CD4-positive, alpha-beta memory T cell (primary cell): ENCODE data around the gene AR. TPM values are rescaled to one million over a fixed set of nuclear protein-coding genes. Genes with fewer than 3 reads are reported as not detected.

Experiments
- CTCF ChIA-PET: fragments of 350-600 bp; sonication (Branson Sonifier 250); formaldehyde crosslinking; loops from one replicate; lab custom pipeline; 2021; ENCODE audit warnings: inconsistent platforms; ENCODE audit not compliant: partially characterized antibody; lab: Charles Lee
- POLR2A ChIA-PET: fragments of 350-600 bp; sonication (Branson Sonifier 250); formaldehyde crosslinking; loops from one replicate; lab custom pipeline; 2021; ENCODE audit not compliant: partially characterized antibody; lab: Charles Lee
- DNase-seq, 5 donors: peaks; one replicate each; pipeline versions ENCODE4 v3.0.0 to v3.0.0-alpha.2; 2020 to 2022; ENCODE audit warnings: mixed read lengths in 1 of 5
- H3K27ac ChIP-seq: one replicate; pipeline ENCODE4 v1.7.0; 2013; ENCODE audit warnings: low read depth, low read length
- H3K27me3 ChIP-seq: 2 replicates; pipeline ENCODE4 v1.7.0; 2013; ENCODE audit warnings: mild to moderate bottlenecking, low read length, moderate library complexity; ENCODE audit not compliant: insufficient read depth
- H3K36me3 ChIP-seq: 2 replicates; pipeline ENCODE4 v1.7.0; 2013; ENCODE audit warnings: mild to moderate bottlenecking, low read length, moderate library complexity; ENCODE audit not compliant: insufficient read depth
- H3K4me1 ChIP-seq: 2 replicates; pipeline ENCODE4 v1.7.0; 2013; ENCODE audit warnings: mild to moderate bottlenecking, low read length, moderate library complexity; ENCODE audit not compliant: insufficient read depth
- H3K4me3 ChIP-seq, 2 donors: one replicate each; pipeline ENCODE4 v1.7.0; 2013; ENCODE audit warnings: low read length in 2 of 2, mild to moderate bottlenecking in 1 of 2
- H3K9me3 ChIP-seq, 2 donors: one replicate each; pipeline ENCODE4 v1.7.0; 2013; ENCODE audit warnings: low read length in 2 of 2, control low read depth in 1 of 2; ENCODE audit not compliant: control insufficient read depth in 1 of 2
- H3K27ac Mint-ChIP-seq, 7 donors: one replicate each; pipeline ENCODE4 v1.8.0; 2020 to 2021; ENCODE audit warnings: mixed read lengths in 7 of 7, mild to moderate bottlenecking in 6 of 7, inconsistent platforms in 3 of 7, moderate library complexity in 3 of 7
- H3K27me3 Mint-ChIP-seq, 2 donors: one replicate each; pipeline ENCODE4 v1.8.0; 2020 to 2021; ENCODE audit warnings: mixed read lengths in 2 of 2
- H3K36me3 Mint-ChIP-seq, 2 donors: one replicate each; pipeline ENCODE4 v1.8.0; 2020 to 2021; ENCODE audit warnings: mixed read lengths in 2 of 2, inconsistent platforms in 1 of 2, mild to moderate bottlenecking in 1 of 2
- H3K4me1 Mint-ChIP-seq, 4 donors: one replicate each; pipeline ENCODE4 v1.8.0; 2020 to 2021; ENCODE audit warnings: mixed read lengths in 4 of 4, mild to moderate bottlenecking in 1 of 4
- H3K4me3 Mint-ChIP-seq, 8 donors: one replicate each; pipeline ENCODE4 v1.8.0; 2020 to 2021; ENCODE audit warnings: mixed read lengths in 8 of 8, mild to moderate bottlenecking in 7 of 8, moderate library complexity in 6 of 8, inconsistent platforms in 3 of 8
- H3K9me3 Mint-ChIP-seq, 8 donors: one replicate each; pipeline ENCODE4 v1.8.0; 2020 to 2021; ENCODE audit warnings: mixed read lengths in 8 of 8, mild to moderate bottlenecking in 5 of 8, inconsistent platforms in 3 of 8, moderate library complexity in 1 of 8
- intact Hi-C: fragments of 100-400 bp; cut with micrococcal nuclease; formaldehyde crosslinking; loops from one replicate; pipeline ENCODE4 v1.15.1; 2023
- polyA plus RNA-seq, 2 donors: library from polyadenylated mRNA; unstranded; fragments of 300-500 nt; fragmentation: Illumina TruSeq; gene quantifications; one replicate each; pipeline ENCODE4 v1.2.3, GENCODE V29; 2021
- total RNA-seq, 2 experiments: library from RNA; stranded (reverse); gene quantifications; one replicate each; pipeline ENCODE4 v1.2.3, GENCODE V29; 2021

The AR gene
- total and polyA plus RNA-seq, 4 experiments from 2014 or later, result 0.10 to 0.19 (median 0.14) TPM

- ChIA-PET POLR2A (no interaction called here), CTCF (no interaction called here)
- DNase-seq, result no peak
- H3K4me3 ChIP-seq, result no peak overlapping the region
- H3K4me1 Mint-ChIP-seq, result no peaks in the 10 kb centered on the region
- H3K9me3 Mint-ChIP-seq, result peaks cover 0 to 11% (median 4%) of the 10 kb centered on the region in 8 donors
- no peaks in the 10 kb centered on the region for H3K27me3 ChIP-seq
- H3K4me1 ChIP-seq, result no peaks in the 10 kb centered on the region
- H3K4me3 Mint-ChIP-seq, result no peak overlapping the region
- no peaks in the 10 kb centered on the region for H3K9me3 ChIP-seq
- H3K27ac ChIP-seq, result no peak overlapping the region
- H3K36me3 ChIP-seq, result no peaks in the 10 kb centered on the region
- H3K27ac Mint-ChIP-seq, result no peak overlapping the region
- intact Hi-C loops, result no loop called here
- H3K27me3 Mint-ChIP-seq, result no peaks in the 10 kb centered on the region
- H3K36me3 Mint-ChIP-seq, result no peaks in the 10 kb centered on the region
These were observed 233.3 kb downstream of the AR start for GRCh38 chrX:67777148-67777547.

- H3K4me1 Mint-ChIP-seq, result no peaks in the 10 kb centered on the region
- Histone ChIP-seq H3K4me3 (no peak overlapping the region), H3K9me3 (no peaks in the 10 kb centered on the region), H3K27me3 (no peaks in the 10 kb centered on the region), H3K36me3 (no peaks in the 10 kb centered on the region), H3K4me1 (no peaks in the 10 kb centered on the region), H3K27ac (no peak overlapping the region)
- POLR2A ChIA-PET, result no interaction called here
- DNase-seq, result no peak
- H3K36me3 Mint-ChIP-seq, result no peaks in the 10 kb centered on the region
- intact Hi-C loops, result no loop called here
- CTCF ChIA-PET, result no interaction called here
- H3K27ac Mint-ChIP-seq, result peak overlapping the region in 1 of 7 donors; percentile 29
- H3K9me3 Mint-ChIP-seq, result peaks cover 0 to 2% (median 0%) of the 10 kb centered on the region in 8 donors
- H3K27me3 Mint-ChIP-seq, result no peaks in the 10 kb centered on the region
- no peak overlapping the region for H3K4me3 Mint-ChIP-seq
These were observed 235.3 kb downstream of the AR start for GRCh38 chrX:67779099-67779498.
